SHP77 (cell line): Measurements from ENCODE around the gene KRTAP4-9.
"Not testable (repeated sequence)": the region's sequence is repeated elsewhere in the genome, so short reads cannot be mapped to it uniquely, and the experiment has no call there.

Experiments used
- DNase-seq, 2 experiments: peaks; one replicate each; lab custom pipeline; 2025; lab: John Stamatoyannopoulos, UW

KRTAP4-9 gene

DNA sequence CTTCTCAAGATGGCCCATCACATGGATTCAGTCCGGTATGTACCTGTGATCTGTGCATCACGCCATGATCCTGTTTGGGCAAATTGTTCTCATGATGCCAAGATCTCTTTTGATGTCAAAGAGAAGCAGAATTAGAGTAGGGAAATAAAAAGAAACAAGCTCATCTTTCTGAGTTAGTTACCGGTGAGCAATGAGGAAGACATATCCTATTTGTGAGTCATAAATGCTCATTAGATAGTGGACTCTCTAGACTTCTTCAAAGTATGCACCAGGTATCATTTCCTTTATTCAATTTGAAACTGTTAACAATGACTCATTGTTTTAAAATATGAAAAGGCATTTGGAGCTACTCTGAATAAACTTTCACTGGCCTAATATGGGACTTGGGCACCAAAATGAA lies 26.8 kb downstream of the KRTAP4-9 start:
- DNase-seq = no peak

DNA sequence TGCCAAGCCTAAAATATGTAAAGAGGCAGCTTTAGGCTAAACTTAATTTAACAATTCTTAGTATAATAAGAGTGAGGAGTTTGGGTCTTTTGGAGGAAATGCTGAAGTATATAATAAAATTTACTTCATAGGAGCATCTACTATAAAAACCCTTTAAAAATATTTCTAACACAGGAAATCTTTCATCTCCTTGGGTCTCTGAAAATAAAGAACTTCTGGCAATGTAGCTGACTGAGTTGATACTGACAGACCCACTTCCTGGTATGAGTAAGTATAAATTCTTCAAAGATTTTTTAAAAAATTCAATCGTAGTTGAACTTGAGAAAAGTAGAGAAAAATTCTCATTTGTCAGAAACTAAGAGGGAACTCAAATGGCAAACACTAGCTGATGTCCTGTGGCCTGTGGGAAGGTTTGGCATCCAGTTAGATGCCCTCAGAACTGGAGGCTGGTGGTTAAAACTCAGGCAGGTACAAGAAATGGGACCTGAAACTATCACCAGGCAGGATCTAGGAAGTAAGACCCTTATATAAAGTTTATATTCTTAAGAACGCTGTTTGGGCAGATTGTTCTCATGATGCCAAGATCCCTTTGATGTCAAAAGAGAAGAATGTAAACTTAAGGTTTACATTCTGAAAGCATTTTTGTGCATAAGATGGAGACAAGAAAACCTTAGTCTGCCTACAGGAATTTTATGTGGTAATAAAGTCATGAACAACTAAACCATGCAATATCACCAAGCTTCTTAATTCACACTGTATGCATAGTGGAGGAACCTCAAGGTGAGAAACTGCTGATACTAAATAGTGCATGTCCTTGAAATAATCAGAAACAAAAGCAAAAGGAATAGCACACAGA lies 28.9 kb downstream of the KRTAP4-9 start:
- no peak for DNase-seq

DNA sequence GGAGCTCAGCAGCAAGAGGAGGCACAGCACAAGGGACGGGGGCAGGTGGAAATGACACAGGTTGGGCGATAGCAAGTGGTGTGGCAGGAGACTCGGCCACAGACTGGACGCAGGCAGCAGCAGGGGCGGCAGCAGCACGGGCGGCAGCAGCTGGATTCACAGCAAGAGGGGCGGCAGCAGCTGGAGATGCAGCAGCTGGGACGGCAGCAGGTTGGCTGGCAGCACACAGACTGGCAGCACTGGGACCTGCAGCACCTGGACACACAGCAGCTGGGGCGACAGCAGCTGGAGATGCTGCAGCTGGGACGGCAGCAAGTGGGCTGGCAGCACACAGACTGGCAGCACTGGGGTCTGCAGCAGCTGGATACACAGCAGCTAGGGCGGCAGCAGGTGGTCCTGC lies 34.7 kb downstream of the KRTAP4-9 start:
- DNase-seq = not testable (repeated sequence)

DNA sequence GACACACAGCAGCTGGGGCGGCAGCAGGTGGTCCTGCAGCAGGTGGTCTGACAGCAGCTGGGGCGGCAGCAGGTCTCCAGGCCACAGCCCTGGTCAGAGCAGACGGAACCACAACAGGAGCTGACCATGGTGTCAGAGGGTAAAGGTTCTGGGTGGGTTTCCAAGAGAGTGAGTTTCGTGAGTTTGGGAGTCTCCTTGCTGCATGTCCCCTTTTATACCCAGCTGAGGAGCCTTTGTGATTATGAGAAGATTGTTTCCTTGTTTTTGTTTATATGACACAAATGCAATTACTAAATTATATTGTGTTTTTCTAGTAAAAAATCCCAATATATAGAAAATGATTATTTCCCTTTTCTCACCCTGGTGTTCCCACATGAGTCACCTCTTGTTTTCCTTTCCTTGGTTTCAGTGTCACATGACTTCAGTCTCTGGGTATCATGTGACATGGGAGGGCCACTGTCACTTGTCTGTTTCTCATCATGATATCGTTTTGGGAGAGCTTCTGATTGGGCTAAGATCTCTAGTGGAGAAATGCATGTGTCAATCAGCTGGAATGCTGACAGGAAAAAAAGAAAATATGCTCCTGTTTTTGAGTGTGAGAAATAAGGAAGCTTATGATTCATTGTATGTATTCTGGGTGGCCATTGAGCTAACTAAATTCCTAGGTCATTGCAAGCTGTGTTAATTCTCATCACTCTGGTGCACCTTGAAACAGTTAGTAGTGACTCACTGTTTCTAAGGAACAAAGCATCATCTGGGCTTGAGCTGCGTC lies 35.4 kb downstream of the KRTAP4-9 start, which contains the start of gene KRTAP4-6:
Gene KRTAP4-6, minus strand, starts transcription at position 185 of the 772 bp plus-strand sequence. Its CDS starts 57 bp downstream, at position 128.
- DNase-seq = no peak

DNA sequence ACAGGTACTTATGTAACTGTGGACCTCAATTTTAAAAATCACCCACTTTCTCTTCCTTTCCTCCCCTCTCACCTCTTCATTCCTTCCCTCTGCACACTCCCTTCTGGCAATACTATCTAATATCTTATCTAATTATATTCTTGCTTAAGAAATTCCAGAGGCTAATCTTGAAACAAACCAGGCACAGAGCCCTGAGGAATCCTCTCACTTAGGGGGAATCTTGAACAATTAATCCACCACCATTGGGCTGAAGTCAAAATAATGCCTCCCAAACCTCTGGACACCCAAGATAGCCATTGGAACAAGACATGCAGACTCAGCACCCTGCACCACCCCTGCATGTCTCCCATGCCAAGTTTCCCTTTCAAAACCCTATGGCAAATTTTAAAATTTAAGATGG lies 36.2 kb downstream of the KRTAP4-9 start:
- DNase-seq = no peak

DNA sequence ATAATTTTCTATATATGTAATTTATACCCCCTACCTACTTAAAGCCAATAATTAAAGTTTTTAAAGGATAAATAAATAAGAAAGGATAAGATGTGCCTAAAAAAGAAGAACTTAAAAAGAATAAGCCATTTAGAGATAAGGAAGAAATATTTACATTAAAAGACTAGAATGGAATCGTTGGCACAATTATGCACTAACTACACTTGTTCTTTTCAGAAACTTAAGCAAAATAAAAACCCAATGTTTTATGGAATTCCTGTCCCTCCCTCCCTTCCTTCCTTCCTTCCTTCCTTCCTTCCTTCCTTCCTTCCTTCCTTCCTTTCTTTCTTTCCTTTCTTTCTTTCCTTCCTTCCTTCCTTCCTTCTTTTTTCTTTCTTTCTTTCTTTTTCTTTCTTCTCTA lies 39.7 kb downstream of the KRTAP4-9 start:
- DNase-seq = no peak

DNA sequence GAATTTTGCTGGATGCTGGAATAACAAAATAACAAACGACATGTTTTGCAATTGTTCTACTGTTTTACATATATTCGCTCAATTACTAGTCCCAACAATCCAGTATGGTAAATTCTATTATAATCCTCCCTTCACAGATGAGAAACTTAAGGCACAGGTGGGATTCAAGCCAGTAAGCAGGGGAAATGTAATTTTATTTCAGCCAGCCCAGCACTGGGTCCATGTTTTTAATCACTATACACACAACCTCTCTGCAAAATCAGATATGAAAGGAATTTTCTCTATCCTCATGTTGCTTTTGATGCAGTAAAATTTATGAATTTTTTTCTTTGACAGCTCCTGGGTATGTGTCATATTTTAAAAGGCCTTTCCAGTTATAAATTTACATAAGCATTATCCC lies 40.1 kb downstream of the KRTAP4-9 start:
- no peak for DNase-seq

DNA sequence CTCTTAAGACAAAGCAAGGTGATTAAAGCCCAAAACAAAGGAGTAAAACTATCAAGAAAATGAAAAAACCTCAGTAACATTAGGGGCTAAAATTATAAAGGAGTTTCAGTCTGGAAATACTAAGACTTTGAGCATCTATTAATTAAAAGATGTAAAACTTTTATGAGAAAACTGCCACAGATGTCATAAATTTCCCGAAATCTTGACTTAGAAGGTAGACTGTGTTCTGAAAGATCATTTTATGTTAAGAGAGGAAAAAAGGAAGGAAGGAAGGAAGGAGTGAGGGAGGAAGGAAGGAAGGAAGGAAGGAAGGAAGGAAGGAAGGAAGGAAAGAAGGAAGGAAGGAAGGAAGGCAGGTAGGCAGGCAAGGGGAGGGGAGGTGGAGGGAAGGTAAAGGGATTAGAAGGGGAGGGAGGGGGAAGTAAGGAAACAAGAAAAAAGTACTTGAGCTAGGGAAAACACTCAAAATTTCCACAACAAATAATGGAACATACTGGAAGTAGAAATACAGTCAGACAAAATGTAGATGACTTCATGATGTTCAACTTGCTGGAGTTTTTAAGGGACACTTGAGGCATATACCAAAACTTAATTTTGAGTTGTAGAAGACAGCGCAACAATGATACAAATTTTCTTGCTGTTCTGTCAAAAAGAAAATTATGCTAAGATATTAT lies 42.5 kb downstream of the KRTAP4-9 start:
- no peak for DNase-seq

DNA sequence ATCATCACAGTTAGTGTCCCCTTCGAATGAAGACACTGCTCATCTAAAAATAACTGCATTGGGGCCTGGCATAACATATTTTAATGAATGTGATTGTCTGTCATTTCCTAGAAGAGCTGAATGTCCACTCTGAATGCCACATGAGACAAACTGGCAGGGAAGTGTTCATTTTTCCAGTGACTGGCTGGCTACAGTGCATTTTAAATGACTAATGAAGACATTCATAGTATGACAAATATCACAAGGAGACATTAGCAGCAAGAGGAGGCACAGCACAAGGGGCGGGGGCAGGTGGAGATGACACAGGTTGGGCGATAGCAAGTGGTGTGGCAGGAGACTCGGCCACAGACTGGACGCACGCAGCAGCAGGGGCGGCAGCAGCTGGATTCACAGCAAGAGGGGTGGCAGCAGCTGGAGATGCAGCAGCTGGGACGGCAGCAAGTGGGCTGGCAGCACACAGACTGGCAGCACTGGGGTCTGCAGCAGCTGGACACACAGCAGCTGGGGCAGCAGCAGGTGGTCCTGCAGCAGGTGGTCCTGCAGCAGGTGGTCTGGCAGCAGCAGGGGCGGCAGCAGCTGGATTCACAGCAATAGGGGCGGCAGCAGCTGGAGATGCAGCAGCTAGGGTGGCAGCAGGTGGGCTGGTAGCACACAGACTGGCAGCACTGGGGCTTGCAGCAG lies 43.9 kb downstream of the KRTAP4-9 start:
- not testable (repeated sequence) for DNase-seq

DNA sequence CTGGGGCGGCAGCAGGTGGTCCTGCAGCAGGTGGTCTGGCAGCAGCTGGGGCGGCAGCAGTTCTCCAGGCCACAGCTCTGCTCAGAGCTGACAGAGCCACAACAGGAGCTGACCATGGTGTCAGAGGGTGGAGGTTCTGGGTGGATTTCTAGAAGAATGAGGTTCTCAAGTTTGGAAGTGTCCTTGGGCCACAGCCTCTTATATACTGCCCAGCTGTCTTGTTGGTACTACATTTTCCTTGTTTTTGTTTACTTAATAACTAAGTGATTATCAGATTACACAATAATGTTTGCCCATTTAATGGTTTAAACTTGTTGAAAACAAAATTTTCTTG lies 44.4 kb downstream of the KRTAP4-9 start, which contains the start of gene KRTAP4-5:
Gene KRTAP4-5, minus strand, starts transcription at position 174 of the 334 bp plus-strand sequence. Its CDS starts 58 bp downstream, at position 116.
- no peak for DNase-seq

DNA sequence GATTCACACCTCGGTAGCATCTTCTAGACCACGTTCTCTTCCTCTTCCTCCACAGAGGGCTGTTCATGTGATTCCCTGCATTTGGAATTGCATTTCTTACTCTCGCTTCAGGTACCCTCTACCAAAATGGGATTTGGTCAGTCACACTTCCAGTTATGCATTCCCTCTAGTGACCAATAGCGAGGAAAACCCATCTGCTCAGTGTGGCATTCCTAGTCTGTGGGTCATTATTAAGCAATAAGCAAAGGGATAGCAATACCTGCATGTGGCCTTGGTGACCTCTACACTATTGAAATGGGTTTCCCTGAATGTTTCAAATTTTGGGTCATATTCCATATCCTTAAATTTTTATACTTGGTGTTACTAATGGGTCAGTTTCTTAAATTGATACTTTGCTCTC lies 44.8 kb downstream of the KRTAP4-9 start:
- no peak for DNase-seq

DNA sequence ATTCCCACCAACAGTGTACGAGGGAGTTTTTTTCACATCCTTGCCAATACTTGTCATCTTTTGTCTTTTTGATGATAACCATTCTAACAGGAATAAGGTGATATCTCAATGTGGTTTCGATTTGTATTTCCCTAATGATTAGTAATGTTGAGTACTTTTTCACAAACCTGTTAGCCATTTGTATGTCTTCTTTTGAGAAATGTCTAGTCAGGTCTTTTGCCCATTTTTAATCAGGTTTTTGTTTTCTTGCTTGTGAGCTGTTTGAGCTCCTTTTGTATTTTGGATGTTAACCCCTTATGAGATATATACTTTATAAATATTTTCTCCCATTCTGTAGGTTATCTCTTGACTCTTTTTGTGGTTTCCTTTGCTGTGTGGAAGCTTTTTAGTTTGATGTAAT lies 46.3 kb downstream of the KRTAP4-9 start:
- DNase-seq = no peak

DNA sequence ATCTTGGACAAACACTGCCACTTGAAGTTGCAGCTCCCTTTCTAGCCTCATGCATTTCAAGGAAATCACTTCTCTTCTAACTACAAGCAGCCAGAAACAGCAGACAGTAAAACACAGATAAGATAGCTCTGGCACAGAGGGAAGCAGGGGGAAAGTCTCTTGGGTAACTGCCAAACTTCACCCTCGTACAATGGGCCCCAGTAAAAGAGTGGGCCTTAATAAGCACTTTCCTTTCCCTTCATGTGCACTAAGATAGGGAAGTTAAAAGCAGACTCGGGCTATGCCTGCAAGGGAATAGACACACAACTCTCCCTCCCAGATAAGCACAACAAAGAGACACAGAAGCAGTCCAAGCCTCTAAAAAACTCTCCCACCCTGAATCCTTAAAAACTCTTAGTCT lies 48.7 kb downstream of the KRTAP4-9 start:
- DNase-seq = no peak
